ENCODE data around the gene GUCY1A2.
"Not testable (repeated sequence)": the region's sequence is repeated elsewhere in the genome, so short reads cannot be mapped to it uniquely, and the experiment has no call there.

The GUCY1A2 gene

DNA sequence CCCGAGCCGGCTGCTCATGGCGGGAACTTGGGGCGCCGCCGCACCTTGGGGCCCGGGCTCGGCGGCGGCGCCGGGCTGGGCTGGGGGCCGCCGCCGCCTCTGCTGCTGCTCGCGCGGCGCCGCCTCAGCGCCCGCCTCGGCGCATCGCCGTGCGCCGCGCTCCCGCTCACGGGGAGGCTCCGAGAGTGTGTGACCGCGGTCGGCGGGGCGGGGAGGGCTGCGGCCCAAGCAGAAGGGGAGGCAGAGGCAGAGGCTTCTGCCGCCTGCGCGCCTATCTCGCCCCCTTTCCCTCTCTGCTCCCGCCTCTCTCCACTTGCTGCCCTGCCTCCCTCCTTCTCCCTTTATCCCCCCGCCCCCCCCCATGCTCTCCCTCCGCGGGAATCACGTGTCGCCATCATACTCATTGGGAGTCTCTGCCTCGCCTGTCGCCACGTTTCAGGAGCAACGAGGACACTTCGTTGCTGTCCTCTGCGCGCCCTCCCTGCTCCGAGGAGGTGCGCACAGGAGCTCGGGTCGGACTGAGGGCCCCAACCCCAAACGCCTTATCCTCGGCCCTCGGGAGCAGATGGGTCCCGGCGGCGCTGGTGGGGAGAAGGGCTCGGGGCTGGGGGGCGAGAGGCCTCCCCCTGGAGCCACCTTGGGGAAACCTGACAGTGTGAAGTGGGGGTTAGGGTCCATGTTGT lies at the start of gene GUCY1A2:
GUCY1A2 (minus strand) TSS at position 258 of the 683 bp plus-strand sequence. CDS start 421 bp downstream, outside the sequence.
- no peak for DNase-seq

GRCh38 chr11:107054391-107054790 lies 36.1 kb upstream of the GUCY1A2 start:
- DNase-seq, result no peak

DNA sequence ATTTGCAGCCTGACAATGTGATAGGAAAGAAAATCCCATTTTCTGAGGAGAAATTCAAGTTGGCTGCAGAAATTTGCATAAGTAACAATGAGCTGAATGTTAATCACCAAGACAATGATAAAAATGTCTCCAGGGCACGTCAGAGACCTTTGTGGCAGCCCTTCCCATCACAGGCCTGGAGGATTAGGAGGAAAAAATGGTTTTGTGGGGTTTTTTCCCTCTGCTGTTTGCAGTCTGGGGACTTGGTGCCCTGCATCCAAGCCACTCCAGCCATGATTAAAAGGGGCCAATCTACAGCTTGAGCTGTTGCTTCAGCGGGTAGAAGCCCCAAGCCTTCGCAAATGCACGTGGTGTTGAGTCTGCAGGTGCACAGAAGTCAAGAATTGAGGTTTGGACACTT lies 33.1 kb upstream of the GUCY1A2 start:
- DNase-seq, result not testable (repeated sequence)

GRCh38 chr11:107050899-107051298 lies 32.6 kb upstream of the GUCY1A2 start:
- not testable (repeated sequence) for DNase-seq

GRCh38 chr11:107050121-107050520 lies 31.8 kb upstream of the GUCY1A2 start:
- no peak for DNase-seq

DNA sequence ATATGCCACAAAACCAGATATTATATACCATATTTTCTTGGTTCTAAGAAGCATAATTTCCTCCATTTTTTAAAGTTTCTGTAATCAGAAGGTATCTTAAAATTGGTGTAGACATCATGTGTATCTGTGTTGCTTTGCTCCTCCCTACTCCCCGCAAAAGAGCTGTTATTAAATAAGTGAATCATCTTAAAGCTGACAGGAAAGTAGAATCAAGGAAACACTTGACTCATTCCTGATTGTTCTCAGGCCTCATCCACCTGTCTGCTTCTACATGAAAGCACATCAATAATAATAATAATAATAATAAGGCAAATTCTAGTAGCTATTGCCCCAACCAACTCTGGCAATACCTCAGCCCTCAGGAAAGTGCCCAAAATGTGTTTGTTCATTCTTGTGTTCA lies 26.2 kb upstream of the GUCY1A2 start:
- no peak for DNase-seq

- no peak for DNase-seq
These were observed 25.1 kb upstream of the GUCY1A2 start for GRCh38 chr11:107043242-107044006.

DNA sequence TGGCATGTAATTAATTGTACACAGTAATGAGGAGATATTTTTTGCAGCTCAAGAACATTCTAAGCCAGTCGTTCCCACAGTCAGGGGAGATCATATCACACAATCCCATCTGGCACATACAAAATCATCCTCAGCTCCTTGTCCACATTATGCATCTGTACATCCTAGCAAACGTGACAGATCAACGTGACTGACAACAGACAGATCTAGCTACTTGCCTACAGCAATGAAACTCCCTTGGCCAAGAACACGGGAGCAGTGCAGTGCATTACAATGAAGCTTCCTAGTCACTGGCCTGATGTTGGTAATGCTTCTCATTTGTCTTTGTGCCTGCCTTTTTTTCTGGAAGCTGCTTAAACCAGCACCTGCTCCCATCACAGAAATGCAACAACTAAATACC lies 24.5 kb upstream of the GUCY1A2 start:
- DNase-seq, result no peak

GRCh38 chr11:107041088-107041444 lies 22.8 kb upstream of the GUCY1A2 start:
- no peak for DNase-seq

DNA sequence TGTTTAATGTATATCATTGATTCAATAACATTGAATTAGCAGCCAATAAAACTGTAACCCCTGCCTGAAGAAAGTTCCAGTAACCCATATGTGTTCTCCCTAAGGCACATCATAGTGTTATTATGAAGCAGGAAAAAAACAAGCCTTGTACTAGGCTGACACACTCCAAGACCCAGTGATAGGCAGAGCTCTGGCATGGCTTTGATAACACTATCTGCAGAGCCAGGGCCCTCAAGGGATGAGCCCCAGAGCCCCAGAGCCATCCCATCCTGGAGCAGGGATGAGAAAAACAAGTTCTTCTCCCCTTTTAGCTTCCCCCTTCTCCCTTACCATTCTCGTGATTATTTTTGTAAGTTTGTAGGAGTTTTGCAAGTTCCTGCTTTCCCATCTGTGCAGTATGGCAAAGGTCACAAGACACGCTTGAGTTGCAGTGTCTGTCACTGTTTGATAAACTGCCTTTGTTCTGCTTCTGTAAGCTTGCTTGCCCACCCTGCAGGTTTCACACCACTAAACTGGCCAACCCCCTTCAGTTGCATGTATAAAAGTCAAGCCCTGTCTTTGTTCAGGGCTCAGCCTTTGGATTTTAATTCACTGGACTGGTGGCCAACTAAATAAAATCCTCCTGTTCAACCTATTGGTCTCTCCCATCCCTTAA lies 22.3 kb upstream of the GUCY1A2 start:
- no peak for DNase-seq

GRCh38 chr11:107025673-107026072 lies 7.4 kb upstream of the GUCY1A2 start:
- no peak for DNase-seq

GRCh38 chr11:107020594-107020993 lies 2.3 kb upstream of the GUCY1A2 start:
- DNase-seq, result no peak

GRCh38 chr11:107018902-107019493 lies 722 bp upstream of the GUCY1A2 start:
- no peak for DNase-seq

- no peak for DNase-seq
These were observed 650 bp downstream of the GUCY1A2 start for GRCh38 chr11:107017433-107018218.

GRCh38 chr11:107017104-107017432 lies 1.2 kb downstream of the GUCY1A2 start:
- DNase-seq, result no peak

GRCh38 chr11:107014871-107015270 lies 3.4 kb downstream of the GUCY1A2 start:
- no peak for DNase-seq

DNA sequence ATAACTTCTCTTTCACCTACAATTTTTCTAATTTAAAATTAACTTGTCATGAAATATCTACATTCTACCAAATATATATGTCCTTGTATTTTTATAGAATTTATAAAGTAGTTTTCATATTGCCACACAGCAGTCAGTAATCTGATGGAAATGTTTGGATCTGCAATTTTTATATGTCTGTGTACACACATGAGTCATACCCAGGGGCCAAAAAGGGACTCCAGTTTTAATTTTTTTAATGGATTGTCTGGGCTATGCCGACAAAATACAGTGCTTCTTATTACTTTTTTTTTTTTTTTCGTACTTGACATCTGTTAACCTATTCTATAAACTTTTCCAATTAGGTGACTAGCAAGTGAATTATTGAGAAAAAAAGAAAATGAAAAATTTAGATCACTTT lies 6.3 kb downstream of the GUCY1A2 start:
- DNase-seq, result no peak

DNA sequence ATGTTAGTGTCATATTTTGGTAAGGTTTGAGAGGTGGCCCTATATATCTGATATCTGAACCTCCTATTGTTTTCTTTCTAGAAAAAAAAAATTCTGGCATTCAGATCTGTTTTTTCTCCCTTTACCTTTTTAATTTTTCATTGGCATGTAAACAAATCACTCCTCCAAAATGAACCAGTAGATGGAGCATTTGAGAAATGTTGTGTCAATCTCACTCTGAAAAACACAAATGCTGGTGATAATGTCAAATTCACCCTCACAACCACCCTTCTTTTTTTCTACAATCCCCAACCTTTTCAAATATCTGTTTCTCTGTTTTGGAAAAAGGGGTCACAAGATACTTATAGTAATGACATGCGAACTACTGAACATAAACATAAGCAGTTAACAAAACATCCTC lies 9.1 kb downstream of the GUCY1A2 start:
- no peak for DNase-seq

DNA sequence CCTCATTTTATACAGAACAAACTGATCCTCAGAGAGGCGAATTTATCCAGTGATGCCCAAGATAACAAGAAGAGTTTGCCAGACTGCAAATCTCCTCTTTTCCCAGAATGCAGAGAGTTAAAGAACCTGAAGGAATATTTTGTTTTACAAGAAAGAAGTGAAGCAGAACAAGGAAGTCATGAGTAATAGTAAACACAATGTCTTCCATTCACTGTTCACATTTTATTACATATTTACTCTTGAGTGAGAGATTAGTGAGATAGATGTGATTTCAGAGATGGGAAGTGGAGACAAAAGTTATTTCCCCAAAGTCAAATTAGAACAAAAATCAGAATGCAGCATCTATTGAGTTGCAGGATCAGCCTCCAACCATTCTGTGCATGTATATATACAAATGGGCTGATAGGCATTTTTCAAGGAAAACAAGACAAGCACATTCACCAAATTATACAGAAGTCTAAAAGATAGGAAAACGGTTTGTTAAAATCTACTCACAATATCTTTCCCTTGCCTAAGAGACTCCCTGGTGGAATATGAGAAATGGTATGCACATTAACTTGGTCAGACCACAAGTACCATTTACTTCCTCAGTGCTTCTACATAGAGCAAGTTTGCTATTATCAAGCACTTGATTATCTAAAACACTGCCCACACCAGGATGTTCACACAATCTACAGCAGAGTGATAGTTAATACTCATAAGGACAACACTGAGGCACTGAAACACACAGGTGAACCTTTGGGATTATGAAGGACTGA lies 12.0 kb downstream of the GUCY1A2 start:
- DNase-seq, result no peak

DNA sequence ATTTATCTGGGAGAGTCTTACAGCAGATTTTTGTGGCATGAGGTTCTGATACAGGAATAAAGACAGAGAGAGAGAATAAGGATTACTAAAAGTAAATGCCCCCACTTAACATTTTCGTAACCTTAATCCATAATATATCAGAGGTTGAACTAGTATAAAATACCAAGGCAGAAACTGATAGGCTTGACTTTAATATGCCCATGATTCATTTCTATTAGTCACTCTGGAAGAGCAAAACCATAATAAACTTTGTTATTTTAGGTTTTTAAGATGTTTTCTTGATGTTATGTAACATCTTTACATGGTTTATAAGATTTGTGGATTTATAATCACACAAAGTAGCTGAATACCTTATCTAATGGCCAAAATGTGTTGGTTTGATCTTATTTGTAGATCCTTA lies 19.1 kb downstream of the GUCY1A2 start:
- no peak for DNase-seq

DNA sequence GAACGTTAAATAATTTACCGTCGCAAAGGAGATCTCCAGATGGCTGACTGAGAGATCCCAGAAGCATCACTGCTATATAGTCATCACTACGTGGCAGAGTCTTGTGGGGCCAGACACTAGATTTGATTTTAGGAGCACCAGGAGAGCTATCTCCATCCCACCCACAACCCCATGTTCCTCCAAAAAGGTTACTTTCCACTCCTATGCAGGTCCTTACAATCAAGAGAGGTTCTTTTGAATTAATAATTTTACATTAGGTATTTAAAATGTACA lies 19.4 kb downstream of the GUCY1A2 start:
- no peak for DNase-seq

- DNase-seq, result no peak
These were observed 20.0 kb downstream of the GUCY1A2 start for GRCh38 chr11:106998116-106998915.

All from activated T-cell treated with anti-CD3 and anti-CD28 coated beads, Interleukin-2, amount 50 U/mL, for 1 hour (primary cell).